K562 (cell line): ENCODE measurements around the gene RAP2B. TPM values are rescaled to one million over a fixed set of nuclear protein-coding genes. Genes with fewer than 3 reads are reported as not detected.
"Not testable (repeated sequence)": the region's sequence is repeated elsewhere in the genome, so short reads cannot be mapped to it uniquely, and the experiment has no call there.

Experiments
- ATAC-seq: fragments of 200-7000 bp; cut with Tn5 transposase; 3 replicates; pipeline ENCODE4 v1.9.1; 2020; ENCODE audit warnings: moderate library complexity
- BruUV-seq: library from RNA; stranded (reverse); fragments of 400-500 nt; replicated peaks from 2 replicates; lab custom pipeline; 2021; lab: Mats Ljungman, UMichigan
- CTCF ChIA-PET: fragments of 300-600 bp; formaldehyde crosslinking; extraction: SDS; loops from one replicate; lab custom pipeline; 2021; ENCODE audit warnings: low intra/inter-chr PET ratio; lab: Yijun Ruan, JAX
- POLR2A ChIA-PET: fragments of 300-600, 350-650 bp; sonication (Branson Sonifier 250); formaldehyde crosslinking; extraction: SDS; loops from one replicate; lab custom pipeline; 2021; ENCODE audit warnings: antibody characterized with exemption, inconsistent platforms; lab: Yijun Ruan, JAX
- DNase-seq, 4 experiments: peaks; one replicate each; pipeline versions ENCODE4 v3.0.0 to v3.0.0-alpha.2; 2011 to 2018; ENCODE audit warnings: low spot score in 3 of 4, mixed read lengths in 3 of 4; ENCODE audit errors: extremely low read depth in 1 of 4
- FAIRE-seq: peaks from 2 replicates; lab custom pipeline; 2011; peaks lifted over from hg19 to GRCh38; lab: Jason Lieb, UNC
- H2AFZ ChIP-seq: 2 replicates; pipeline ENCODE4 v1.6.0; 2011; ENCODE audit warnings: low read depth, low read length, control low read depth, inconsistent platforms
- H3K27ac ChIP-seq: fragments of 200-600 bp; 3 replicates; pipeline ENCODE4 v1.8.0; 2011; ENCODE audit warnings: low read depth, mild to moderate bottlenecking, control low read depth, inconsistent platforms, low read length, moderate library complexity, mixed read lengths; ENCODE audit errors: extremely low read depth
- H3K27me3 ChIP-seq, 2 experiments: fragments of 300-600 bp in 1 of 2; 2 replicates in 1 of 2; 3 replicates in 1 of 2; pipeline versions ENCODE4 v1.6.0 to v1.8.0; 2011; ENCODE audit warnings: inconsistent platforms in 2 of 2, low read length in 2 of 2, mild to moderate bottlenecking in 1 of 2, mixed read lengths in 1 of 2, moderate library complexity in 1 of 2; ENCODE audit not compliant: control insufficient read depth in 2 of 2, insufficient read depth in 2 of 2
- H3K36me3 ChIP-seq: fragments of 300-600 bp; 3 replicates; pipeline ENCODE4 v1.8.0; 2011; ENCODE audit warnings: mild to moderate bottlenecking, low read length, inconsistent platforms; ENCODE audit not compliant: control insufficient read depth, insufficient read depth
- H3K4me1 ChIP-seq, 2 experiments: fragments of 200-600 bp in 1 of 2; replicated peaks in 1 of 2; 2 replicates in 1 of 2; 3 replicates in 1 of 2; pipeline versions ENCODE4 v1.5.1 to v1.8.0; 2011; ENCODE audit warnings: inconsistent platforms in 2 of 2, low read length in 2 of 2, mild to moderate bottlenecking in 1 of 2, mixed read lengths in 1 of 2, moderate library complexity in 1 of 2; ENCODE audit not compliant: control insufficient read depth in 2 of 2, insufficient read depth in 2 of 2
- H3K4me2 ChIP-seq: 2 replicates; pipeline ENCODE4 v1.6.1; 2011; ENCODE audit warnings: low read length, control low read depth, inconsistent platforms, mixed read lengths; ENCODE audit not compliant: insufficient read depth
- H3K4me3 ChIP-seq: fragments of 200-600 bp; sonication (generic), shearing (Covaris generic); 2 replicates; pipeline ENCODE4 v1.5.1; 2016; ENCODE audit warnings: control low read depth, inconsistent platforms
- H3K79me2 ChIP-seq: fragments of 200-600 bp; 3 replicates; pipeline ENCODE4 v1.8.0; 2011; ENCODE audit warnings: low read length, inconsistent platforms; ENCODE audit not compliant: control insufficient read depth, insufficient read depth
- H3K9ac ChIP-seq, 2 experiments: 2 replicates each; pipeline versions ENCODE4 v1.6.0 to v1.6.1; 2011; ENCODE audit warnings: low read depth in 2 of 2, low read length in 2 of 2, control low read depth in 1 of 2, inconsistent platforms in 1 of 2, mild to moderate bottlenecking in 1 of 2, mixed read lengths in 1 of 2; ENCODE audit not compliant: insufficient read depth in 1 of 2
- H3K9me1 ChIP-seq: one replicate; pipeline ENCODE4 v1.6.0; 2011; ENCODE audit warnings: inconsistent platforms, mild to moderate bottlenecking, low read length, moderate library complexity; ENCODE audit not compliant: control insufficient read depth, insufficient read depth
- H3K9me3 ChIP-seq: replicated peaks from 2 replicates; pipeline ENCODE4 v1.5.1; 2011; ENCODE audit warnings: low read depth, low read length, inconsistent platforms; ENCODE audit not compliant: control insufficient read depth, insufficient read depth
- H4K20me1 ChIP-seq: replicated peaks from 2 replicates; pipeline ENCODE4 v1.6.1; 2011; ENCODE audit warnings: low read length, inconsistent platforms, mixed read lengths; ENCODE audit not compliant: control insufficient read depth, insufficient read depth
- CEBPZ ChIP-seq: fragments of 150-350 bp; IDR thresholded peaks from 2 replicates; pipeline ENCODE4 v1.6.1; 2014; ENCODE audit warnings: low read depth, mild to moderate bottlenecking, low read length, borderline replicate concordance
- CTCFL ChIP-seq: IDR thresholded peaks from 2 replicates; pipeline ENCODE4 v1.6.1; 2011; ENCODE audit warnings: borderline replicate concordance, low read depth, mild to moderate bottlenecking, moderate library complexity, low read length; ENCODE audit not compliant: insufficient read depth, poor library complexity, severe bottlenecking
- TAL1 ChIP-seq: fragments of 450-650 bp; IDR thresholded peaks from 2 replicates; pipeline ENCODE4 v1.6.1; 2016; ENCODE audit warnings: mild to moderate bottlenecking
- ZBTB33 ChIP-seq: sonication (generic); formaldehyde crosslinking; IDR thresholded peaks from 2 replicates; pipeline ENCODE4 v1.8.1; 2023; ENCODE audit warnings: mild to moderate bottlenecking, missing genetic modification reagents
- ZNF232 ChIP-seq: sonication (generic); formaldehyde crosslinking; IDR thresholded peaks from 2 replicates; pipeline ENCODE4 v1.8.0; 2022; ENCODE audit warnings: mild to moderate bottlenecking, missing genetic modification reagents
- ZNF253 ChIP-seq: fragments of 250-450 bp; sonication (Bioruptor Pico); conservative IDR thresholded peaks from 2 replicates; pipeline ENCODE4 v1.6.1; 2021; ENCODE audit warnings: mild to moderate bottlenecking
- WGBS: fragments of 100-300 bp; shearing (Covaris generic); methylation state at CpG from one replicate; pipeline ENCODE4 v1.1.6; 2016; ENCODE audit warnings: low coverage, mixed read lengths; ENCODE audit not compliant: insufficient coverage; ENCODE audit errors: missing lambda C conversion rate; 5-methylcytosine and 5-hydroxymethylcytosine counted together
- in situ Hi-C: fragments of 300-500 bp; cut with MboI; formaldehyde crosslinking; loops from 4 replicates; pipeline ENCODE4 v1.15.0; 2018; ENCODE audit warnings: inconsistent platforms, mixed read lengths
- intact Hi-C: fragments of 100-400 bp; cut with micrococcal nuclease; formaldehyde crosslinking; loops from 2 replicates; pipeline ENCODE4 v1.14.2; 2022
- polyA plus RNA-seq, 8 experiments: library from polyadenylated mRNA; depleted of rRNA in 4 of 8; stranded (reverse) in 5 of 8; unstranded in 3 of 8; fragments of >200 nt; fragmentation: Nextera tagmentation in 2 of 8; fragmentation: Illumina TruSeq in 1 of 8; extraction: Ambion mirVana in 2 of 8; extraction: Trizol in 1 of 8; gene quantifications; 2 replicates each; pipeline versions ENCODE4 v1.2.1 to v1.2.3, GENCODE V29; 2011 to 2014; ENCODE audit warnings: inconsistent platforms in 1 of 8, missing spikeins in 1 of 8
- total RNA-seq, 7 experiments: library from RNA; depleted of rRNA in 6 of 7; stranded (reverse); fragments of >200 nt in 6 of 7; fragmentation: Illumina TruSeq in 2 of 7; extraction: Trizol in 2 of 7; gene quantifications; 2 replicates each; pipeline versions ENCODE4 v1.2.1 to v1.2.3, GENCODE V29; 2011 to 2021; ENCODE audit warnings: low replicate concordance in 1 of 7

RAP2B gene
- total and polyA plus RNA-seq, 9 of the 15 experiments (the other 6 are each of a cell fraction or from before 2014, with no cell fraction given): 9.4 to 31.2 (median 15.8) TPM

- no peak for TF ChIP-seq CTCFL
- no peak for TF ChIP-seq CEBPZ
- no peak for TF ChIP-seq ZNF232
- no peak for TF ChIP-seq TAL1
- no peak for TF ChIP-seq ZNF253 (CRISPR knock-in tag)
These were observed 11.0 kb upstream of the RAP2B start (continued) for GRCh38 chr3:153150991-153151390.

- not testable (repeated sequence) for H3K27me3 ChIP-seq, DNase-seq
- TF ChIP-seq ZBTB33 (CRISPR knock-in tag): 0 out of 2 replicates have a peak, but pooled peaks have one; percentile 20
- TF ChIP-seq, all 486 proteins: peak for 1; not testable (repeated sequence) for 485
- POLR2A ChIA-PET, in situ Hi-C loops, BruUV-seq, H3K9me3 ChIP-seq, H3K9me1 ChIP-seq, H3K36me3 ChIP-seq, CTCF ChIA-PET, H3K79me2 ChIP-seq, H3K9ac ChIP-seq, H3K27ac ChIP-seq, FAIRE-seq, H3K4me3 ChIP-seq, ATAC-seq, H4K20me1 ChIP-seq, H3K4me2 ChIP-seq, H3K4me1 ChIP-seq, H2AFZ ChIP-seq, intact Hi-C loops: not testable (repeated sequence)
- WGBS: 96% methylated on average over 14 of the region's 29 CpGs
These were observed 6.2 kb upstream of the RAP2B start for GRCh38 chr3:153155786-153156185.
